Astrocyte (in vitro differentiated cells and primary cell): ENCODE measurements around the gene OR10G8. TPM values are rescaled to one million over a fixed set of nuclear protein-coding genes. Genes with fewer than 3 reads are reported as not detected.

ENCODE experiments used
- DNase-seq: peaks from one replicate; pipeline ENCODE4 v3.0.0-alpha.2; 2010; ENCODE audit warnings: low read depth
- FAIRE-seq: peaks from 2 replicates; lab custom pipeline; 2011; peaks lifted over from hg19 to GRCh38; lab: Jason Lieb, UNC
- H2AFZ ChIP-seq: 2 replicates; pipeline ENCODE4 v1.6.0; 2012; ENCODE audit warnings: low read depth, low read length, inconsistent platforms
- H3K27ac ChIP-seq: 2 replicates; pipeline ENCODE4 v1.5.1; 2011; ENCODE audit warnings: low read depth, low read length, inconsistent platforms
- H3K27me3 ChIP-seq: 2 replicates; pipeline ENCODE4 v1.6.0; 2011; ENCODE audit warnings: low read length, inconsistent platforms; ENCODE audit not compliant: insufficient read depth
- H3K36me3 ChIP-seq: 2 replicates; pipeline ENCODE4 v1.5.1; 2011; ENCODE audit warnings: low read length, inconsistent platforms; ENCODE audit not compliant: insufficient read depth
- H3K4me1 ChIP-seq: 2 replicates; pipeline ENCODE4 v1.5.1; 2011; ENCODE audit warnings: low read length, inconsistent platforms; ENCODE audit not compliant: insufficient read depth
- H3K4me2 ChIP-seq: 2 replicates; pipeline ENCODE4 v1.6.0; 2012; ENCODE audit warnings: low read length, inconsistent platforms
- H3K4me3 ChIP-seq: 2 replicates; pipeline ENCODE4 v1.5.1; 2011; ENCODE audit warnings: low read depth, mild to moderate bottlenecking, low read length, inconsistent platforms; ENCODE audit not compliant: insufficient read depth
- H3K79me2 ChIP-seq: 2 replicates; pipeline ENCODE4 v1.6.0; 2012; ENCODE audit warnings: mild to moderate bottlenecking, low read length, inconsistent platforms; ENCODE audit not compliant: insufficient read depth
- H3K9ac ChIP-seq: 2 replicates; pipeline ENCODE4 v1.6.0; 2012; ENCODE audit warnings: mild to moderate bottlenecking, low read length, inconsistent platforms
- H3K9me3 ChIP-seq: 2 replicates; pipeline ENCODE4 v1.5.1; 2012; ENCODE audit warnings: low read depth, mild to moderate bottlenecking, low read length, inconsistent platforms; ENCODE audit not compliant: insufficient read depth
- H4K20me1 ChIP-seq: 2 replicates; pipeline ENCODE4 v1.6.0; 2012; ENCODE audit warnings: low read length, inconsistent platforms; ENCODE audit not compliant: insufficient read depth
- H3K27ac Mint-ChIP-seq: one replicate; pipeline ENCODE4 v1.8.0; 2021; ENCODE audit warnings: mild to moderate bottlenecking, mixed read lengths; ENCODE audit not compliant: unreplicated experiment
- H3K27me3 Mint-ChIP-seq: one replicate; pipeline ENCODE4 v1.8.0; 2021; ENCODE audit warnings: low read depth, mixed read lengths; ENCODE audit not compliant: unreplicated experiment
- H3K36me3 Mint-ChIP-seq: one replicate; pipeline ENCODE4 v1.8.0; 2021; ENCODE audit warnings: low read depth, mixed read lengths; ENCODE audit not compliant: unreplicated experiment
- H3K4me1 Mint-ChIP-seq: one replicate; pipeline ENCODE4 v1.8.0; 2021; ENCODE audit warnings: low read depth, mixed read lengths; ENCODE audit not compliant: unreplicated experiment
- H3K4me3 Mint-ChIP-seq: one replicate; pipeline ENCODE4 v1.8.0; 2021; ENCODE audit warnings: mild to moderate bottlenecking, moderate library complexity, mixed read lengths; ENCODE audit not compliant: unreplicated experiment
- H3K9me3 Mint-ChIP-seq: one replicate; pipeline ENCODE4 v1.8.0; 2021; ENCODE audit warnings: mild to moderate bottlenecking, mixed read lengths; ENCODE audit not compliant: unreplicated experiment
- EZH2 ChIP-seq: IDR thresholded peaks from 2 replicates; pipeline ENCODE4 v1.6.1; 2012; ENCODE audit warnings: mild to moderate bottlenecking, low read length, inconsistent platforms; ENCODE audit not compliant: insufficient read depth
- total RNA-seq: library from RNA; stranded (reverse); gene quantifications from 2 replicates; pipeline ENCODE4 v1.2.1, GENCODE V29; 2021
- TF ChIP-seq, protein P1 (sequence below): IDR thresholded peaks from 2 replicates; pipeline ENCODE4 v1.5.1; 2011; ENCODE audit warnings: low read depth, mild to moderate bottlenecking, inconsistent platforms, low read length, moderate library complexity; ENCODE audit not compliant: insufficient read depth

OR10G8 gene
- total RNA-seq, 1 donor from 2014 or later = not detected

DNA sequence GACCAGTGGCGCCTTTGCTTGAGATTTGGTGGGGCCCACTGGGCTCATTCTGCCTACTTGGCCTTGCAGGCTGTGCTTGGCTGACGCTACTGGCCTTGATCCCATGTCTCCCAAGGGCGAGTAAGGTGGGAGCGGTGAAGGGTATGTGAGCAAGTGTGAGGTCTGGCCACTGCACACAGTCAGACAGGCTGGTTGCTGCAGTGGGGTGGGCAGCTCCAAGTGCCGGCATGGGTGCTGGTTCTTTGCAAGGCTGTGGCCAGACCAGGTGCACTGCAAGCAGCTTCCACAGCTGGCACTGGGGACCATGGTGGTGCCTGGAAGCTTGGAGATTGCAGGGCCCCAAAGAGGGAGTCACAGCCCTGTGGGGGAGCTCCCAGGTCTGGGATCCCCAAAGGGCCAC lies 48.0 kb downstream of the OR10G8 start:
- H3K27ac ChIP-seq = no peak overlapping the region
- no peak overlapping the region for H3K4me2 ChIP-seq
- H3K36me3 ChIP-seq = no peaks in the 10 kb centered on the region
- H2AFZ ChIP-seq = no peak overlapping the region
- FAIRE-seq = no peak
- no peak overlapping the region for H3K9ac ChIP-seq
- H3K9me3 Mint-ChIP-seq = peaks cover 4% of the 10 kb centered on the region
- H4K20me1 ChIP-seq = no peaks in the 10 kb centered on the region
- no peak overlapping the region for H3K27ac Mint-ChIP-seq
- peaks cover 4% of the 10 kb centered on the region for H3K4me1 ChIP-seq
- H3K9me3 ChIP-seq = no peaks in the 10 kb centered on the region
- no peak for TF ChIP-seq EZH2
- TF ChIP-seq, protein P1, sequence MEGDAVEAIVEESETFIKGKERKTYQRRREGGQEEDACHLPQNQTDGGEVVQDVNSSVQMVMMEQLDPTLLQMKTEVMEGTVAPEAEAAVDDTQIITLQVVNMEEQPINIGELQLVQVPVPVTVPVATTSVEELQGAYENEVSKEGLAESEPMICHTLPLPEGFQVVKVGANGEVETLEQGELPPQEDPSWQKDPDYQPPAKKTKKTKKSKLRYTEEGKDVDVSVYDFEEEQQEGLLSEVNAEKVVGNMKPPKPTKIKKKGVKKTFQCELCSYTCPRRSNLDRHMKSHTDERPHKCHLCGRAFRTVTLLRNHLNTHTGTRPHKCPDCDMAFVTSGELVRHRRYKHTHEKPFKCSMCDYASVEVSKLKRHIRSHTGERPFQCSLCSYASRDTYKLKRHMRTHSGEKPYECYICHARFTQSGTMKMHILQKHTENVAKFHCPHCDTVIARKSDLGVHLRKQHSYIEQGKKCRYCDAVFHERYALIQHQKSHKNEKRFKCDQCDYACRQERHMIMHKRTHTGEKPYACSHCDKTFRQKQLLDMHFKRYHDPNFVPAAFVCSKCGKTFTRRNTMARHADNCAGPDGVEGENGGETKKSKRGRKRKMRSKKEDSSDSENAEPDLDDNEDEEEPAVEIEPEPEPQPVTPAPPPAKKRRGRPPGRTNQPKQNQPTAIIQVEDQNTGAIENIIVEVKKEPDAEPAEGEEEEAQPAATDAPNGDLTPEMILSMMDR = no peak
- no peak overlapping the region for H3K4me3 Mint-ChIP-seq
- H3K27me3 Mint-ChIP-seq = no peaks in the 10 kb centered on the region
- H3K4me1 Mint-ChIP-seq = no peaks in the 10 kb centered on the region
- H3K4me3 ChIP-seq = no peak overlapping the region
- H3K79me2 ChIP-seq = no peaks in the 10 kb centered on the region
- DNase-seq = no peak
- no peaks in the 10 kb centered on the region for H3K27me3 ChIP-seq
- no peaks in the 10 kb centered on the region for H3K36me3 Mint-ChIP-seq

DNA sequence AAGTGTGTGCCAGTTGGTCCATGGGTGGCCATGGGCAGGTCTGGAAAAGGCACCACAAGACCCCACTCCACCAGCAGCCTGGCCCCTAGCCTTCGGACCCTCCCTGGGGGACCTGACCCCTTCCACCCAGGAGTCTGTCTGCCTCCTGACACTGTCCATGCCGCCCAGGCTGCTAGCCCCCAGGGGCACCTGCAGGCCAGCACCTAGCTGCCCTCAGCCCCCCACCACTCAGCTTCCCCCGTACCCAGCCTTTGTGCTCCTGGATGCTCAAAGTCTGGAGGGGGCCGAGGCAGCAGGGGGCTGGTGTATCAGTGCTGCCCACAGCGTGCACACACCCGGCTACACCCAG lies 48.9 kb downstream of the OR10G8 start:
- H4K20me1 ChIP-seq = no peaks in the 10 kb centered on the region
- H3K9ac ChIP-seq = no peak overlapping the region
- no peak overlapping the region for H3K4me3 ChIP-seq
- Mint-ChIP-seq H3K27me3 (no peaks in the 10 kb centered on the region), H3K9me3 (peaks cover 4% of the 10 kb centered on the region), H3K4me1 (peaks cover 3% of the 10 kb centered on the region), H3K4me3 (no peak overlapping the region), H3K27ac (no peak overlapping the region), H3K36me3 (no peaks in the 10 kb centered on the region)
- H2AFZ ChIP-seq = peak overlapping the region; percentile 87
- H3K27ac ChIP-seq = no peak overlapping the region
- no peaks in the 10 kb centered on the region for H3K36me3 ChIP-seq
- H3K4me2 ChIP-seq = peak overlapping the region; percentile 90
- H3K9me3 ChIP-seq = no peaks in the 10 kb centered on the region
- H3K4me1 ChIP-seq = no peaks in the 10 kb centered on the region
- DNase-seq = no peak
- no peak for FAIRE-seq
- TF ChIP-seq EZH2 = no peak
- TF ChIP-seq, protein P1 = no peak
- H3K79me2 ChIP-seq = no peaks in the 10 kb centered on the region
- H3K27me3 ChIP-seq = no peaks in the 10 kb centered on the region

DNA sequence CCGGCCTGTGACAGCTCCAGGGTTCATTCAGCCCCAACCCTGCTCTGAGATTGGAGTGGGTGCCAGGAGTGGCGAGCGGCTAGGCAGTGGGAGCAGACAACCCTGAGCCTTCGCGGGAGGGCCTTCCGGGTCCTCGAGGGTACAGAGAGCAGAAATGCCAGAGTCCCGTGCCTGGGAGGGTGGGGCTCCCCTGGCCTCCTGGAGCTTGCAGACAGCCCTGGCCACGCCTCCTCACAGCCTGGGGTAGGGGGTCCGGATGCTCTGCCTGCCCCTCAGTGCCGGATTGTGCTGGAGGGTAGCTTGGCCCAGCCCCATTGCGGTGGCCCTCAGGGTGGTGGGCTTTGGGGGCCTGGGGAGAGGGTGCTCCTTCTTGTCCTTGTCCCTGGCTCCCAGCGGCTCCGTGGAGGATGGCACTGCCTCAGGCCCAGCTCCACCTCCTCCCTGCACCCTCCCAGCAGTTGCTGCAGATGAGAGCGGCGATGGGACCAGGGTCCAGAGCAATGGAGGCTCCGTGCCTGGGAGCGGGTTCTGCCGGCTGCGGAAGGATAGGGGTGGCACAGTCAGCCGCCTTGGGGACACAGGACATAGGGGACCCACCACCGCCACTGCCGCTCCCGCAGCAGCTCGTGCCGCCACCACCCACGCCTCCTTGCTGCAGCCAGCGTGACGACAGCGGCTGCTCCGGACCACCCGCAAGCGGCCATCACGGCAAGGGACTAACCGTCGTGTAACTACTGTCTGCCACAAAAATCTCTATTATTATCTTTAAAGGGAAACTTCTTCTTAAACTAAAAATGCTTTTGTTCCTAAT lies 49.4 kb downstream of the OR10G8 start:
- Histone ChIP-seq H3K9me3 (no peaks in the 10 kb centered on the region), H3K79me2 (no peaks in the 10 kb centered on the region), H3K4me1 (no peaks in the 10 kb centered on the region), H3K36me3 (no peaks in the 10 kb centered on the region), H4K20me1 (no peaks in the 10 kb centered on the region), H3K4me3 (peak overlapping the region; percentile 54), H3K27me3 (no peaks in the 10 kb centered on the region), H3K9ac (peak overlapping the region; percentile 43), H3K4me2 (peak overlapping the region; percentile 90), H3K27ac (no peak overlapping the region), H2AFZ (peak overlapping the region; percentile 87)
- Mint-ChIP-seq H3K9me3 (peaks cover 4% of the 10 kb centered on the region), H3K27me3 (no peaks in the 10 kb centered on the region), H3K4me3 (no peak overlapping the region), H3K36me3 (no peaks in the 10 kb centered on the region), H3K27ac (no peak overlapping the region), H3K4me1 (peaks cover 4% of the 10 kb centered on the region)
- TF ChIP-seq, protein P1 = no peak
- peak; percentile 65 for TF ChIP-seq EZH2
- FAIRE-seq (no peak), DNase-seq (no peak)
